Caco-2 (cell line): Measurements from ENCODE around the gene BCOR. TPM values are rescaled to one million over a fixed set of nuclear protein-coding genes. Genes with fewer than 3 reads are reported as not detected.
A peak's percentile ranks its signal among the peaks of the same experiment; 100 is the strongest.

Experiments used
- BruUV-seq: library from RNA; stranded (reverse); fragments of 400-500 nt; replicated peaks from 2 replicates; lab custom pipeline; 2021; lab: Mats Ljungman, UMichigan
- CTCF ChIA-PET: fragments of 300-600 bp; sonication (Branson Sonifier 250); formaldehyde crosslinking; loops from one replicate; lab custom pipeline; 2022; ENCODE audit warnings: antibody characterized with exemption; lab: Charles Lee
- POLR2A ChIA-PET: fragments of 300-600 bp; sonication (Branson Sonifier 250); formaldehyde crosslinking; loops from one replicate; lab custom pipeline; 2022; ENCODE audit warnings: antibody characterized with exemption; lab: Charles Lee
- DNase-seq, 2 experiments: peaks; one replicate each; pipeline versions ENCODE4 v3.0.0 to v3.0.0-alpha.2; 2020 to 2022
- H3K27me3 ChIP-seq: replicated peaks from 2 replicates; pipeline ENCODE4 v1.6.0; 2011; ENCODE audit warnings: low read length; ENCODE audit not compliant: control insufficient read depth, insufficient read depth
- H3K36me3 ChIP-seq: 2 replicates; pipeline ENCODE4 v1.5.1; 2011; ENCODE audit warnings: low read length; ENCODE audit not compliant: control insufficient read depth, insufficient read depth
- H3K4me1 ChIP-seq: fragments of 250-450 bp; sonication (Bioruptor Pico); 2 replicates; pipeline ENCODE4 v1.5.1; 2020; ENCODE audit warnings: mild to moderate bottlenecking
- H3K4me3 ChIP-seq: 2 replicates; pipeline ENCODE4 v1.5.1; 2011; ENCODE audit warnings: low read depth, mild to moderate bottlenecking, control low read depth, low read length
- H3K9me3 ChIP-seq: fragments of 250-450 bp; sonication (Bioruptor Pico); 2 replicates; pipeline ENCODE4 v1.5.1; 2020; ENCODE audit warnings: mild to moderate bottlenecking, moderate library complexity
- H3K27ac Mint-ChIP-seq: one replicate; pipeline ENCODE4 v1.8.0; 2022; ENCODE audit warnings: mixed read lengths; ENCODE audit not compliant: unreplicated experiment
- H3K27me3 Mint-ChIP-seq: one replicate; pipeline ENCODE4 v1.8.0; 2022; ENCODE audit warnings: mixed read lengths; ENCODE audit not compliant: insufficient read depth, unreplicated experiment
- H3K36me3 Mint-ChIP-seq: one replicate; pipeline ENCODE4 v1.8.0; 2022; ENCODE audit warnings: mild to moderate bottlenecking, mixed read lengths; ENCODE audit not compliant: insufficient read depth, unreplicated experiment
- H3K4me1 Mint-ChIP-seq: one replicate; pipeline ENCODE4 v1.8.0; 2022; ENCODE audit warnings: low read depth, mixed read lengths; ENCODE audit not compliant: unreplicated experiment
- H3K4me3 Mint-ChIP-seq: one replicate; pipeline ENCODE4 v1.8.0; 2022; ENCODE audit warnings: mild to moderate bottlenecking, moderate library complexity, mixed read lengths; ENCODE audit not compliant: unreplicated experiment
- H3K9me3 Mint-ChIP-seq: one replicate; pipeline ENCODE4 v1.8.0; 2022; ENCODE audit warnings: mixed read lengths; ENCODE audit not compliant: unreplicated experiment
- intact Hi-C: fragments of 100-400 bp; cut with micrococcal nuclease; formaldehyde crosslinking; loops from one replicate; pipeline ENCODE4 v1.10.0; 2022; ENCODE audit not compliant: unreplicated experiment
- total RNA-seq: library from RNA; stranded (reverse); gene quantifications from 2 replicates; pipeline ENCODE4 v1.2.3, GENCODE V29; 2022
- TF ChIP-seq, protein P1 (sequence below), 2 experiments: fragments of 200-600 bp in 1 of 2; IDR thresholded peaks; 1 replicate in 1 of 2; 2 replicates in 1 of 2; pipeline versions ENCODE4 v1.5.1 to v1.8.0; 2011 to 2022; ENCODE audit warnings: antibody characterized with exemption in 1 of 2, control low read depth in 1 of 2, inconsistent platforms in 1 of 2, low read depth in 1 of 2, low read length in 1 of 2, mild to moderate bottlenecking in 1 of 2, moderate library complexity in 1 of 2; ENCODE audit not compliant: insufficient read depth in 1 of 2, severe bottlenecking in 1 of 2, unreplicated experiment in 1 of 2

Gene BCOR
- total RNA-seq, 1 experiment from 2014 or later = 16.2 TPM

DNA sequence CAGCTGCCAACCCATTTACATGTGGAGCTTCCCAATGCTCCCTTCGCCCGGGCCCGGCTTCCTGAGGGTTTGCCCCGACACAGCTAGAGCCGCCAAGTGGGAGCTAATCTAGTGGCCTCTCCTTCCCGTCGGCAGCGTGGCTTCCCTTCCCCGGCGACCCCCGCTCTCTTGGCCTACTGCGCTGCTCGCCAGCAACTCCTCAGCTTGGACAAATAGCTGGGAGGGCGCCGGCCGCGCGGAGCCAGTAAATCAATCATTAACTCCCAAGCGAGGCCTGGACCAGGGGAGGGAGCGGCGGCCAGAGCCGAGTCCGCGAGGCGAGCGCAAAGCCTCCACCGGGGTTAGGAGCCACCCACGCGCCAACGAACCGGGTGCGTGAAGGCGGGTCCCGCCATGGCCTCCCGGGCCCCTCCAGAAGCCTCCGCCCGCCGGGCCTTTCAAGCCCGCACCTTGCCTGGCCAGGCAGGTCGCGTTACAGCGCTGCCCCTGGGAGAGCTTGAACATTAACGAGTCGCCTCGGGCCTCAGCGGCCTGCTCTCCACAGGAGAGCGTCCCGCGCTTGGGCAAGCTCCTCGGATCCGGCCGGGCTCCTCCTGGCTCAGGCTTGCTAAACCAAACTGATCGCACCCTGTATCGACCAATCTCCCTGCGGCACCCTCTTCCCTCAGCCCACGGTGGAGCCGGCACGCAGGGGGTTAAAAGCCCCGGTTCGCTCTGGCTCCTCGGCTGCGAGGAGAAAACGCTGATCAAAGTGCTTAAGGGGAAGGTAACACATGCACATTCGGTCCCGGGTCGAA lies 10.6 kb upstream of the BCOR start:
- Mint-ChIP-seq H3K9me3 (no peaks in the 10 kb centered on the region), H3K27ac (peak overlapping the region; percentile 59), H3K27me3 (no peaks in the 10 kb centered on the region), H3K36me3 (peaks cover 13% of the 10 kb centered on the region), H3K4me3 (peak overlapping the region; percentile 76), H3K4me1 (peaks cover 6% of the 10 kb centered on the region)
- intact Hi-C loops = loop anchor here (2.0 to 10.0 kb wide), 2 partner anchors 38 to 366 kb away; no protein-coding TSS in a partner anchor
- peaks cover 7% of the 10 kb centered on the region for H3K4me1 ChIP-seq
- peak overlapping the region; percentile 66 for H3K4me3 ChIP-seq
- TF ChIP-seq, protein P1, sequence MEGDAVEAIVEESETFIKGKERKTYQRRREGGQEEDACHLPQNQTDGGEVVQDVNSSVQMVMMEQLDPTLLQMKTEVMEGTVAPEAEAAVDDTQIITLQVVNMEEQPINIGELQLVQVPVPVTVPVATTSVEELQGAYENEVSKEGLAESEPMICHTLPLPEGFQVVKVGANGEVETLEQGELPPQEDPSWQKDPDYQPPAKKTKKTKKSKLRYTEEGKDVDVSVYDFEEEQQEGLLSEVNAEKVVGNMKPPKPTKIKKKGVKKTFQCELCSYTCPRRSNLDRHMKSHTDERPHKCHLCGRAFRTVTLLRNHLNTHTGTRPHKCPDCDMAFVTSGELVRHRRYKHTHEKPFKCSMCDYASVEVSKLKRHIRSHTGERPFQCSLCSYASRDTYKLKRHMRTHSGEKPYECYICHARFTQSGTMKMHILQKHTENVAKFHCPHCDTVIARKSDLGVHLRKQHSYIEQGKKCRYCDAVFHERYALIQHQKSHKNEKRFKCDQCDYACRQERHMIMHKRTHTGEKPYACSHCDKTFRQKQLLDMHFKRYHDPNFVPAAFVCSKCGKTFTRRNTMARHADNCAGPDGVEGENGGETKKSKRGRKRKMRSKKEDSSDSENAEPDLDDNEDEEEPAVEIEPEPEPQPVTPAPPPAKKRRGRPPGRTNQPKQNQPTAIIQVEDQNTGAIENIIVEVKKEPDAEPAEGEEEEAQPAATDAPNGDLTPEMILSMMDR (IDR thresholded peaks at IDR 0.05; ENCODE audit: insufficient read depth in 1 of 2, low read depth in 1 of 2, low read length in 1 of 2, severe bottlenecking in 1 of 2, unreplicated experiment in 1 of 2) = no peak
- ChIA-PET CTCF (interaction anchor here (1.0 kb wide), 1 partner anchor 363 kb away, joined by 3 read pairs; no protein-coding TSS in a partner anchor), POLR2A (interaction anchor here (0.5 to 1.1 kb wide), 3 partner anchors 11 to 68 kb away, joined by 3 to 5 read pairs (median 4); partner anchors contain the start of gene BCOR)
- no peaks in the 10 kb centered on the region for H3K36me3 ChIP-seq
- no TSS peak for BruUV-seq
- no peaks in the 10 kb centered on the region for H3K27me3 ChIP-seq
- peak; percentile 76 to 80 for DNase-seq
- no peaks in the 10 kb centered on the region for H3K9me3 ChIP-seq

DNA sequence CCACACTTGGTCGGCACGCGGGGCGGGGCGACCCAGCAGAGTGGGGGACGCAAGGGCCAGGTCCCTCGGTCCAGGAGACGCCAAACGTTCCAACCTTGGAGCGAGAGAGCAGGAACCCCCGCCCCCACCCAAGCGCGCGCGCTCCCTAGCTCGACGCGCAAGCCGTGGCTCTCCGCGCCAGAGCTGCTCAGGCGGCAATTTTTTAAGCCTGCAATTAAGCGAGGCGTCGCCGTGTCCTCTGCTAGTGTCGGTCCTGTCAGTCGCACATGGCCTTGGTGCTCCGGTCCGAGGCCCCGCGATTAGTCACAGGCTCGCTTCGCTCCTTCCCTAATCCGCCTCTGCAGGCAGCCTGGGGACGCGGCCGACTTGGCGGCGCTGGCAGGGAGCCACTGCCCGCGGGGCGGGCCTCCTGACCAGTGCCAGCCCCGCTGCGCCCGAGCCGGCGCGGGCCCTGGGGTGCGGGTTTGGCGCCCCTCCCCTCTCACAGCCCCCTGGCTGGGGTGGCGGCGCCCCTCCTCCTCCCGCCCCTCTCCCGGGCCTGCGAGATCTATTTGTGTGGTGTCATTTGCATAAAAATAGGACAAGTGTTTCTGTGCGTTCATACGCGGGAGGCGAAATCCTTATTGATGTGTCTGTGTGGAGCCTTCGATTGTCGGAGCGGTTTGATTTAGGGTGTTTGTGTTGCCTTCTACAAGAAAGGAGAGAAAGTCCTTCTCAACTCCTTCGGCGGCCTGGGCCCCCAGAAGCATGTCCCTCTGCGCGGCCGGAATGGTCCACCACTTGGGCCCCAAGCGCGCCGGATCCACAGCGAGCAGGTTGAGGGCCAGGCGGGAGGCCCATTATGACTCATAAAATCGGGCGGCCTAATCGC lies 9.8 kb upstream of the BCOR start:
- peak overlapping the region; percentile 59 for H3K27ac Mint-ChIP-seq

More for the DNA sequence above, 9.8 kb upstream of the BCOR start:
- BruUV-seq = TSS peak; percentile 75
- Mint-ChIP-seq H3K4me3 (peak overlapping the region; percentile 76), H3K36me3 (peaks cover 13% of the 10 kb centered on the region), H3K9me3 (no peaks in the 10 kb centered on the region), H3K4me1 (peaks cover 6% of the 10 kb centered on the region), H3K27me3 (no peaks in the 10 kb centered on the region)
- Histone ChIP-seq H3K27me3 (no peaks in the 10 kb centered on the region), H3K9me3 (no peaks in the 10 kb centered on the region), H3K4me3 (peak overlapping the region; percentile 66), H3K36me3 (no peaks in the 10 kb centered on the region), H3K4me1 (peaks cover 9% of the 10 kb centered on the region)
- POLR2A ChIA-PET = interaction anchor here (0.8 to 1.1 kb wide), 3 partner anchors 9 to 69 kb away, joined by 3 to 5 read pairs (median 4); partner anchors contain the start of gene BCOR
- TF ChIP-seq, protein P1 (IDR thresholded peaks at IDR 0.05; ENCODE audit: insufficient read depth in 1 of 2, low read depth in 1 of 2, low read length in 1 of 2, severe bottlenecking in 1 of 2, unreplicated experiment in 1 of 2) = no peak
- DNase-seq = peak in 1 of 2 experiments; percentile 41
- CTCF ChIA-PET = interaction anchor here (1.0 kb wide), 1 partner anchor 364 kb away, joined by 3 read pairs; no protein-coding TSS in a partner anchor
- intact Hi-C loops = loop anchor here (2.0 to 10.0 kb wide), 2 partner anchors 39 to 367 kb away; no protein-coding TSS in a partner anchor
